Glomerular visceral epithelial cell (primary cell): ENCODE data around the gene SPON2.

Experiments used
- DNase-seq: peaks from one replicate; pipeline ENCODE4 v3.0.0-alpha.2; 2016; ENCODE audit errors: extremely low spot score

SPON2 gene

GRCh38 chr4:1208970-1209704, 36.8 kb upstream of the SPON2 start:
- DNase-seq, result no peak

- no peak for DNase-seq
Observed at GRCh38 chr4:1208266-1208961, 36.0 kb upstream of the SPON2 start.

- DNase-seq, result peak; percentile 33
Observed at GRCh38 chr4:1207603-1208265, 35.4 kb upstream of the SPON2 start.

GRCh38 chr4:1207157-1207470, 34.7 kb upstream of the SPON2 start:
- DNase-seq, result no peak

GRCh38 chr4:1206299-1207156, 34.1 kb upstream of the SPON2 start:
- DNase-seq, result no peak

GRCh38 chr4:1205586-1206298, 33.4 kb upstream of the SPON2 start:
- no peak for DNase-seq

GRCh38 chr4:1204828-1205585, 32.6 kb upstream of the SPON2 start:
- no peak for DNase-seq

GRCh38 chr4:1204286-1204827, 32.0 kb upstream of the SPON2 start:
- no peak for DNase-seq

- DNase-seq, result no peak
Observed at GRCh38 chr4:1203026-1203616, 30.7 kb upstream of the SPON2 start.

- no peak for DNase-seq
Observed at GRCh38 chr4:1202526-1203011, 30.2 kb upstream of the SPON2 start.

- no peak for DNase-seq
Observed at GRCh38 chr4:1201851-1202525, 29.6 kb upstream of the SPON2 start.

- peak; percentile 83 for DNase-seq
Observed at GRCh38 chr4:1200425-1201035, 28.1 kb upstream of the SPON2 start.

- DNase-seq, result no peak
Observed at GRCh38 chr4:1199556-1200331, 27.4 kb upstream of the SPON2 start.

GRCh38 chr4:1198098-1198844, 25.9 kb upstream of the SPON2 start:
- peak; percentile 65 for DNase-seq

GRCh38 chr4:1196421-1197183, 24.2 kb upstream of the SPON2 start:
- DNase-seq, result no peak

- no peak for DNase-seq
Observed at GRCh38 chr4:1195891-1196401, 23.6 kb upstream of the SPON2 start.
